RWPE2 (cell line): ENCODE results near the gene NDUFV2.

Experiments
- ATAC-seq: fragments of 200-7000 bp; cut with Tn5 transposase; 3 replicates; pipeline ENCODE4 v1.9.1; 2021; ENCODE audit warnings: low read depth
- DNase-seq: peaks from one replicate; pipeline ENCODE4 v3.0.0-alpha.2; 2020; ENCODE audit warnings: low spot score
- H3K27ac ChIP-seq: fragments of 450-650 bp; 2 replicates; pipeline ENCODE4 v1.5.1; 2017; ENCODE audit warnings: mild to moderate bottlenecking; ENCODE audit not compliant: poor library complexity, severe bottlenecking
- H3K27me3 ChIP-seq: fragments of 250-450 bp; sonication (Bioruptor Pico); 2 replicates; pipeline ENCODE4 v1.5.1; 2021; ENCODE audit warnings: mild to moderate bottlenecking, moderate library complexity; ENCODE audit not compliant: insufficient read depth, poor library complexity, severe bottlenecking
- H3K36me3 ChIP-seq: fragments of 250-450 bp; sonication (Bioruptor Pico); 2 replicates; pipeline ENCODE4 v1.5.1; 2020; ENCODE audit warnings: low read depth, mild to moderate bottlenecking, moderate library complexity
- H3K4me1 ChIP-seq: fragments of 250-450 bp; sonication (Bioruptor Pico); 2 replicates; pipeline ENCODE4 v1.5.1; 2021; ENCODE audit warnings: mild to moderate bottlenecking, moderate library complexity; ENCODE audit not compliant: insufficient read depth, poor library complexity, severe bottlenecking
- H3K4me3 ChIP-seq: fragments of 250-450 bp; sonication (Bioruptor Pico); 2 replicates; pipeline ENCODE4 v1.5.1; 2021; ENCODE audit warnings: mild to moderate bottlenecking, moderate library complexity; ENCODE audit not compliant: severe bottlenecking
- H3K9me3 ChIP-seq: fragments of 250-450 bp; sonication (Bioruptor Pico); 2 replicates; pipeline ENCODE4 v1.5.1; 2021; ENCODE audit warnings: mild to moderate bottlenecking, moderate library complexity; ENCODE audit not compliant: severe bottlenecking
- TF ChIP-seq, protein P1 (sequence below): fragments of 450-650 bp; IDR thresholded peaks from one replicate; pipeline ENCODE4 v1.5.1; 2017; ENCODE audit warnings: mild to moderate bottlenecking, moderate library complexity; ENCODE audit not compliant: poor library complexity, severe bottlenecking

Gene NDUFV2

DNA sequence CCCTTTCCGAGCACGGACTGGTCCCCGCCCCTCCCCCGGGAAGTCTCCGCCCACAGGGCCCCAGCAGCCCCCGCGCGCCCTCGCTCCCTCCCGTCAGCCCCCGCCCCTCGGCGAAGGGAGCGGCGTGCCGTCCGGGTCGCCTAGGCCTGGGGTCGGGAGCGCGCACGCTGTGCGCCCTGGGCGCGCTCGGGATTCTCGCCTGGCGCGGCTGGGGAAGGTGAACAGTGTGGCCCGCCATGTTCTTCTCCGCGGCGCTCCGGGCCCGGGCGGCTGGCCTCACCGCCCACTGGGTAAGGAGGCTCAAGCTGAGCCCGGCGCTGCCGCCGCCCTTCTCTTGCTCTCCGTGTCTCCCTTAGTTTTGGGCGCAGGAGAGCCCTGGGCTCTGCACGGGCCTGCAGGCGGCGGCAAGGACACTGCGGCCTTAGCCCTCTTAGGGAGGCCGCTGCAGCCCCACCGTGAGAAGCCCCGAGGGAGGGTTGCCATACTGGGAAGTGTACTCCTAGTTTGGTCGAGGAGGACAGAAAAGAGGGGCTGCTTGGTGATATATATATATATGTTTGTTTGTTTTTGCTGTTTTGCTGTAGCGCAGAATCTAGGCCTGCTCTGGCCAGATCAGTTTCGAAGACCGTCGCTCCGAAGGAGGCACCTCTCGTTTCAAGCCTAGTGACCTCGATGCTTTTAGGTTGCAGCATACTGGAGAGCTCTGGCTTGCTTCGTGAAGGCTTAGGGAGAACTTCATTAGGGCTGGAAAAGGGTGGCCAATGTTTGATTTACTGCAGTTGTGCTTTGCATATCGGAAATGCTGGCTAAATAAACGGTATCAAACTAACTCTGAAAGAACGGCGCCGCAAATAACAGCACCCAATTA, at the start of gene NDUFV2:
TSS of gene NDUFV2 (plus strand) at position 192 of the 868 bp plus-strand sequence. CDS start at position 237, 45 bp downstream.
- H3K27me3 ChIP-seq: no peaks in the 10 kb centered on the region
- ATAC-seq (peak; percentile 89), DNase-seq (peak; percentile 92)
- H3K4me3 ChIP-seq: peak within 1 kb of the TSS; percentile 49
- TF ChIP-seq, protein P1, sequence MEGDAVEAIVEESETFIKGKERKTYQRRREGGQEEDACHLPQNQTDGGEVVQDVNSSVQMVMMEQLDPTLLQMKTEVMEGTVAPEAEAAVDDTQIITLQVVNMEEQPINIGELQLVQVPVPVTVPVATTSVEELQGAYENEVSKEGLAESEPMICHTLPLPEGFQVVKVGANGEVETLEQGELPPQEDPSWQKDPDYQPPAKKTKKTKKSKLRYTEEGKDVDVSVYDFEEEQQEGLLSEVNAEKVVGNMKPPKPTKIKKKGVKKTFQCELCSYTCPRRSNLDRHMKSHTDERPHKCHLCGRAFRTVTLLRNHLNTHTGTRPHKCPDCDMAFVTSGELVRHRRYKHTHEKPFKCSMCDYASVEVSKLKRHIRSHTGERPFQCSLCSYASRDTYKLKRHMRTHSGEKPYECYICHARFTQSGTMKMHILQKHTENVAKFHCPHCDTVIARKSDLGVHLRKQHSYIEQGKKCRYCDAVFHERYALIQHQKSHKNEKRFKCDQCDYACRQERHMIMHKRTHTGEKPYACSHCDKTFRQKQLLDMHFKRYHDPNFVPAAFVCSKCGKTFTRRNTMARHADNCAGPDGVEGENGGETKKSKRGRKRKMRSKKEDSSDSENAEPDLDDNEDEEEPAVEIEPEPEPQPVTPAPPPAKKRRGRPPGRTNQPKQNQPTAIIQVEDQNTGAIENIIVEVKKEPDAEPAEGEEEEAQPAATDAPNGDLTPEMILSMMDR: no peak
- no peaks in the 10 kb centered on the region for H3K9me3 ChIP-seq
- peak within 1 kb of the TSS; percentile 62 for H3K27ac ChIP-seq
- peaks cover 35% of the 10 kb centered on the region for H3K4me1 ChIP-seq
- peaks cover 20% of the 10 kb centered on the region for H3K36me3 ChIP-seq

DNA sequence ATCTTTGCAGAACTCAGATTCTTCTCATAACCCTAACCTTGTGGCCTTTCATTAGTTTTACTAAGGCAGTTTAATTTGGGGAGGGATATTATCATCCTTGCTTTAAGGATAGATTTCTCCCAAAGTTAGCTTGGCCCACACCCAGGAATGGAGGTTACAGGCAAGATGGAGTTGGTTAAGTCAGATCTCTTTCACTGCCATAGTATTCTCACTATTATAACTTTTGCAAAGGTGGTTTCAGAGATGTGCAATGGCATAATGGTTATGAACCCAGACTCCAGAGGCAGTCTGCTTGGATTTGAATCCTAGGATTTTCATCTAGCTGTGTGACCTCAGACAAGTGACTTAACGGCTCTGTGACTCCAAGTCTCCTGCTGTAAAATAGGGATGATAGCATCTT, 48.7 kb upstream of the NDUFV2 start:
- H3K9me3 ChIP-seq: peaks cover 2% of the 10 kb centered on the region
- ATAC-seq: no peak
- H3K27me3 ChIP-seq: no peaks in the 10 kb centered on the region
- H3K27ac ChIP-seq: no peak overlapping the region
- TF ChIP-seq, protein P1: no peak
- H3K4me1 ChIP-seq: peaks cover 16% of the 10 kb centered on the region
- DNase-seq: no peak
- H3K4me3 ChIP-seq: no peak overlapping the region
- H3K36me3 ChIP-seq: no peaks in the 10 kb centered on the region

DNA sequence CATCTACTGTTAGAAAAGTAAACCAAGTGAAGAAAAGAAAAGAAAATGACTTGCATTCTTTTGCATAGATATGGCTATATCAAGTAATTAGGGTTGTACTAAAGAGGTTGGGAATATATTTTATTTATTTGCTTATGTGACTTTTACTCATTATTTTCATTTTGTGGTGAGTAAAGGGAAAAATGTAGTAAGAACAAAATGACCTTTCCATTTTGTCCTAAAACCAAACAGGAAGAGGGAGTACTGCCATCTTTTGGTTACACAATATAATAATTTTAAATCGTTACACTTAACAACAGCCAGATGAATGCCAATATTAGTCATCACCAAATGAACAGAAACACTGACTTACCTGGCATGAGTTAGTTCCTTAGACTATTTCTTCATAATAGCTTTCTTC, 47.3 kb upstream of the NDUFV2 start:
- DNase-seq (no peak), ATAC-seq (peak; percentile 95)
- H3K27me3 ChIP-seq: no peaks in the 10 kb centered on the region
- H3K4me3 ChIP-seq: no peak overlapping the region
- peak overlapping the region; percentile 77 for H3K27ac ChIP-seq
- H3K36me3 ChIP-seq: no peaks in the 10 kb centered on the region
- peaks cover 16% of the 10 kb centered on the region for H3K4me1 ChIP-seq
- peaks cover 2% of the 10 kb centered on the region for H3K9me3 ChIP-seq
- TF ChIP-seq, protein P1: peak; percentile 72

DNA sequence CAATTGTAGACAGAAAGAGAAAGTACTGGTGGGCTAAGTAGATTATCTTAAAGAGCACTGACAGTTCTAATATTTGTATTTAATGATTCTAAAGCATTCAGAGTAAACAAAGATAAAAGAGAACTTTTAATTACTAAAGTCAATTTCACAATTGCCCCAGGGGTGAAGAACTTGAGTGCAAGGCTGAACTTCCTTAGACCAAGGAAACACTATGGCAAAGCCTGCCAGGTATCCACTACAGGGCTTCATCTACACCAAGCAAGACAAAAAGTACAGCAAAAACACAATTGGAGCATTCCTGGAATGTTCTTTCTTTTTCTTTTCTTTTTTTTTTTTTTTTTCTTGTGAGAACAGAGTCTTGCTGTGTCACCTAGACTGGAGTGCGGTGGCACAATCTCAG, 46.9 kb upstream of the NDUFV2 start:
- ATAC-seq (peak; percentile 61), DNase-seq (no peak)
- Histone ChIP-seq H3K9me3 (peaks cover 2% of the 10 kb centered on the region), H3K27ac (peak overlapping the region; percentile 77), H3K4me3 (no peak overlapping the region), H3K27me3 (no peaks in the 10 kb centered on the region), H3K36me3 (no peaks in the 10 kb centered on the region), H3K4me1 (peaks cover 16% of the 10 kb centered on the region)
- TF ChIP-seq, protein P1: peak; percentile 48

DNA sequence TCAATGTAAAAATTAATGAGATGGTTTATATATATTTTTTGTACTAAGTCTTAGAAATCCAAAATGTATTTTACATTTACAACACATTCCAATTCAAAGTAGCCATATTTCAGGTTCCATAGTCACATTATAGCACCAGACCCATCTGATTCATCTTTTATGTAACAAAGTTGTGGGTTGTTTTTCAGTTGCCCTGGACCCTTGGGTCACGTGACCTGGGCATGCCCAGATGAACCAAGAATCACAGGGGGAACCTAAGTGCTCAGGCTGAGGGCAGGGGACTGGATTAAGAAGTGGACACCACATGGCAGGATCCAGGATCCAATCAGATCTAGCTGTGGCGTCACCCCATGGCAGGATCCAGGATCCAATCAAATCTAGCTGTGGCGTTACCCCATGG, 44.9 kb upstream of the NDUFV2 start:
- no peak overlapping the region for H3K4me3 ChIP-seq
- no peaks in the 10 kb centered on the region for H3K27me3 ChIP-seq
- H3K27ac ChIP-seq: no peak overlapping the region
- no peaks in the 10 kb centered on the region for H3K9me3 ChIP-seq
- no peak for ATAC-seq
- DNase-seq: no peak
- peaks cover 16% of the 10 kb centered on the region for H3K4me1 ChIP-seq
- TF ChIP-seq, protein P1: no peak
- H3K36me3 ChIP-seq: no peaks in the 10 kb centered on the region
